Spleen (tissue), 7 donors: ENCODE data around the gene OGFOD3.

Experiments
- CTCF ChIP-seq, 11 experiments: fragments of 200-600 bp in 7 of 11; fragments of 450-650 bp in 4 of 11; sonication (generic) in 4 of 11; IDR thresholded peaks in 8 of 11; conservative IDR thresholded peaks in 3 of 11; 1 replicate in 7 of 11; 2 replicates in 4 of 11; pipeline versions ENCODE4 v1.4.0 to v1.8.0; 2016 to 2021; ENCODE audit warnings: antibody characterized with exemption in 11 of 11, inconsistent platforms in 4 of 11, mild to moderate bottlenecking in 1 of 11
- POLR2A ChIP-seq, 3 donors: fragments of 450-650 bp; IDR thresholded peaks; one replicate each; pipeline ENCODE4 v1.5.1; 2017; ENCODE audit warnings: antibody characterized with exemption in 3 of 3, mild to moderate bottlenecking in 1 of 3
- POLR2AphosphoS5 ChIP-seq, 3 donors: sonication (generic); formaldehyde crosslinking; IDR thresholded peaks; one replicate each; pipeline ENCODE4 v1.5.1; 2017; ENCODE audit warnings: antibody characterized with exemption in 3 of 3
- donor health status: DM: no; HTN: no; CAD: no; lungs with moderate emphysema.
- donor health status: DM: no; HTN: no; CAD: no.
- donor health status: DM: no; HTN: no; CAD: no.

- TF ChIP-seq CTCF (IDR thresholded peaks at IDR 0.05 in 8 of 11, conservative IDR thresholded peaks at IDR 0.05 in 3 of 11) (no peak), POLR2AphosphoS5 (IDR thresholded peaks at IDR 0.05) (peak in 1 of 3 donors; percentile 11), POLR2A (IDR thresholded peaks at IDR 0.05) (no peak)
These were observed 27.2 kb upstream of the OGFOD3 start for GRCh38 chr17:82445542-82445941.
